Middle frontal gyrus (tissue), 1 donor: ENCODE data around the gene VASN.

Experiments used
- DNase-seq: peaks from one replicate; pipeline ENCODE4 v3.0.0-alpha.2; 2015; ENCODE audit warnings: low spot score; ENCODE audit errors: extremely low spot score

The VASN gene

DNA sequence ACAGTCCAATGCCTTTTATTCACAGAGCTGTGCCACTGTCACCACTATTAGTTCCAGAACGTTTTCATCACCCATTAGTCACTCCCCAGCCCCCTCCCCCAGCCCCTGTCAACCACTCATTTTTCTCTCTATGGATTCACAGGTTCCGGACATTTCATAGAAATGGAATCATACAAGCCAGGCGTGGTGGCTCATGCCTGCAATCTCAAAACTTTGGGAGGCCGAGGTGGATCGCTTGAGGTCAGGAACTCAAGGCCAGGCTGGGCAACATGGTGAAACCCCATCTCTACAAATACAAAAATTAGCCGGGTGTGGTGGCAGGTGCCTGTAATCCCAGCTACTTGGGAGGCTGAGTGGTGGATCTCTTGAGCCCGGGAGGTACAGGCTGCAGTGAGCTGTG lies 19.8 kb upstream of the VASN start:
- no peak for DNase-seq

DNA sequence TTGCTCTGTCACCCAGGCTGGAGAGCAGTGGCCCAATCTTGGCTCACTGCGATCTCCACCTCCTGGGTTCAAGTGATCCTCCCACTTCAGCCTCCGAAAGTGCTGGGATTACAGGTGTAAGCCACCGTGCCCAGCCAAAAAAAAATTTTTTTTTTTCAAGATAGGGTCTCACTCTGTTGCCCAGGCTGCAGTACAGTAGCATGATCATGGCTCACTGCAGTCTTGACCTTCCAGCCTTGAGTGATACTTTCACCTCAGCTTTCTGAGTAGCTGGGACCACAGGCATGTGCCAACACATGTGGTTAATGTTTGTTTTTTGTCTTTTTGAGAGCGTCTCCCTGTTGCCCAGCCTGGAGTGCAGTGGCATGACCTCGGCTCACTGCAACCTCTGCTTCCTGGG lies 18.8 kb upstream of the VASN start:
- no peak for DNase-seq

DNA sequence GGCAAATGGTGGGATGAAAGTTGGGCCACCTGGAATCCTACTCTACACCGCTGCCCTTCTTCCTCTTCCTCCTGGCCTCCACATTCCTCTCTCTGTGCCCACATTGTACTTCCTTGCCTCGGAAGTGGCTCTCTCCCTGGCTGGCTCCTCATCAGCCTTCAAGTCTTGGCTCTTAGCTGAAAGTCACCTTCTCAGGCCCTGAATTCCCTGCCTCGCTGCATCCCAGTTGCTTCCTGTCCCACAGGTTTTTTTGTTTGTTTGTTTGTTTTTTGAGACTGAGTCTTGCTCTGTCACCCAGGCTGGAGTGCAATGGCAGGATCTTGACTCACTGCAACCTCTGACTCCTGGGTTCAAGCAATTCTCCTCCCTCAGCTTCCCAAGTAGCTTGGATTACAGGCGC lies 18.0 kb upstream of the VASN start:
- DNase-seq: no peak

DNA sequence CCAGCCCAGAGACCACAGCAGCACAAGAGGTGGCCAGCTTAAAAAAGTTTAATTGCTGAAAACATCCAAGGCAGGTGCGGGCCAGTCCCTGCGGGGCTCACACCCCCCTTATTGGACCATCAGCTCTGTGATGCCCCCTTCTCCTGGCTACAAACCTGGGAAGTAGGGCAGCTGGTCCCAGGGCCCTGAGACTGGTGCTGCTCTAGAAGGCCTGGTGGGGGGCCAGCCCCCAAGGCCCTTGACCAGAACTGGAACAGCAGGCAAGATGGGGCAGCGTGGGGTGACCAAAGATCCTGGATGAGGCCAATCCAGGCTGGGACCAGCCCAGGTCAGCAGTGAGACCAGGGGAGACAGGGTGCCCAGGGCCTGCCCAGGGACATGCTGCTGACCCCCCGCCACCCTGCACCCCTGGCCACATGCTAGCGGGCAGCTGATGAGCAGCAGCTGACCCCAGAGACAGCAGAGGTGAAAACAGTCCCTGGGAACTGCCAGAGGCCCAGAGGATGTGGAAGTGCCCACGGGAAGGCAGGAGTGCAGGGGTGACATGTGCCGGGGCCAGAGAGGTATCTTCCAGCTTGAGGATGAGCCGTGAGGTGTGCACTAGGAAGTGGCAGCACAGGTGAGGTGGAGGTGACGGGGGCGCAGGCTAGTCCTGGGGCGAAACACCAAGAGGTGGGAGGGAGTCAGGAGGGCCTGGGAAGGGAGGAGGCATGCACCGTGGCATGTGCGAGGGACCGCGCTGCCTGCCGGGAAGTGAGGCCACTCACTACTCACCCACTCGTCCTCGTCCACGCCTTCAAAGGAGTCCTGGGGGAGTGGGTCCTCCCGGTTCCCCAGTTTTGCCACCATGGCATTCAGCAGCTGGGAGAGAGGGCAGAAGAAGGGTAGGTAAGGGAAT lies 16.9 kb upstream of the VASN start:
- no peak for DNase-seq

DNA sequence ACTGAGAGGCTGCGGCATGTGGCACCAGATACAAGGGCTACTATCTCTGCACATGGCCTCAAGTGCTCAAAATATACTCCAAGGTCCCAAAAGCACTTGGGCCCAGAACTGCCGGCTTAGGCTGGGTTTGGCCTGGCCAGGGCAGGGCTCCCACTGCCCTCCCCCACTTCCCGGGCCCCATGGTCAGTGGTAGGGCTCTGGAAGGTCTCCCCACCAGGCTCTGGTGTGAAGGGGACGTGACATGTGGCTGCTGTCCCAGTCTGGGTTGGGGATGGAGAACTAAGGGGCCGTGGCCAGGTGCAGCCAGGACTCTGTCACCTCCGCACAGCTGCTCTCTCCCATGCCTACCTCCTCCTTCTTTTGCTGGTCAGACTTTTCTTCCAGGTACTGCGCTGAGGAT lies 14.8 kb upstream of the VASN start:
- no peak for DNase-seq

DNA sequence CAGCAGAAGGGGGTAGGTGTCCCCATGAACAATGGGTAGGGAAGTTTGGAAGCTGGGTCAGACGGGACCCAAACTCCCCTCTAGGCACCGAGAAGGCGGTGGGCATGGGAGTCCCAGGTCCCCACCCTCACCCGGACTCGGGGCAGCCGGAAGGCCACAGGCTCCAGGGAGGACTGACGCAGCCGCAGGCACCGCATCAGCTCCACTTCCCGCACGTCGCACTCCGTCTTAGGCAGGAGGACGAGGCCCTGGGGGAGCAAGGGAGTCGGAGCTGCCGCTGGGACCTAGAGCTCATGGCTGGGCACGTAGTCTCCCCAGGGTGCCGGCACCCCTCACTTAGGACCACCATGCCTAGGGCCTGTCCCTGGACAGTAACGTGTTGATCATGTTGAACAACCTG lies 13.4 kb upstream of the VASN start:
- DNase-seq: no peak

DNA sequence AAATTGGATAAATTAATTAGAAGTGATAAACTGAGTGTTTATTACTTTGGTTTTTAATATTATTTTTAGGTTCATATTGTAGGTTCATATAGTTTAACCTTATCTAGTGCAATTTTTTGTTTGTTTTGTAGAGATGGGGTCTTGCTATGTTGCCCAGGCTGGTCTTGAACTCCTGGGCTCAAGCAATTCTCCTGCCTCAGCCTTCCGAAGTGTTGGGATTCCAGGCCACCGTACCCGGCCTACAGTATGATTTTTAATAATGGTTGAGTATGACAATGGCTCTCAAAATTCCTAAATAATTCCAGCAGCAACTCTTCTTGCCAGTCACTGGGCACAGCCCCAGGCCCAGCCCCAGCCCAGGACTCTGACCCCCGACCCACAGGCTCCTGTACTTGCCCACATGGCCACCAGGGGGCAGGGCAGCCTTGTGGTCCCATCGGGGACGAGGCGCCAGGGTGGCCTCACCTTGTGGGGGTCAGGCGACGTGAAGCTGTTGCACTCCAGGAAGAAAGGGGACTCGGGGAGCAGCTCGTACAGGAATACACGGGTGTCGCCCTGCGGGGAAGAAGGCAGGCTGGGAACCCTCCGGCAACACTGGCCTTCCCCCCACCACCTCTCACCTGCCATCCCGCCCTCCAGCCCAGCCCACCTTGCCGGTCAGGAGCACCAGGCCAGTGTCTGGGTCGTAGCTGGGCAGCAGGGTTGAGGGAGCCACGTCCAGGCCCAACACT lies 12.7 kb upstream of the VASN start:
- DNase-seq: no peak

DNA sequence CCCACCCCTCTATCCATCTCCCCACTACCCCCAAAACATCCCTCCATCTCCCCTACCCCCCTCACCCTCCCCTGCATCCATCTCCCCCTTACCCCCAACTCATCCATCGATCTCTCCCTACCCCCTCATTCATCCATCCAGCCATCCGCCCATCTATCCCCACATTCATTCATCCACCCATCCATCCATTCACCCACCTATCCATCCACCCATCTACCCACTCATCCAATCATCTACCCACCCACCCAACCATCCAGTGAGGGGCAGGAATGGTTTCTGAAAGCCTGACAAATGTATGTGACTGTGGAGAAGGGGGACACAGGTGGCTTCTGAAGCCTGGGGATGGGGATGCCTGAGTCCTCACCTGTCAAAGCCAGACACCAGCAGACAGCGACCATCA lies 11.7 kb upstream of the VASN start:
- no peak for DNase-seq

DNA sequence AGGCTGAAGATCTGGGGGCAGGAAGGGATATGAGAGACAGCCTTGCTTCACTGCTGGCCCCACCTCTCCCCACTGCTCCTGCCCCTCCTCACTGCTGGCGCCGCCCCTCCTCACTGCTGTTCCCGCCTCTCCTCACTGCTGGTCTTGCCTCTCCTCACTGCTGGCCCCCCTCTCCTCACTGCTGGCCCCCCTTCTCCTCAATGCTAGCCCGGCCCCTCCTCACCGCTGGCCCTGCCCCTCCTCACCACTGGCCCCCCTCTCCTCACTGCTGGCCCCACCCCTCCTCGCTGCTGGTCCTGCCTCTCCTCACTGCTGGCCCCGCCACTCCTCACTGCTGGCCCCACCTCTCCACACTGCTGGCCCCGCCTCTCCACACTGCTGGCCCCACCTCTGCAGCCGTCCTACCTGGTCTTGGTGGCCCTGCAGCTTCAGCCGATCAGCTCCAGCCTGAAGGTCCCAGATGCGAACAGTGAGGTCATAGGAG lies 11.1 kb upstream of the VASN start:
- DNase-seq: no peak

DNA sequence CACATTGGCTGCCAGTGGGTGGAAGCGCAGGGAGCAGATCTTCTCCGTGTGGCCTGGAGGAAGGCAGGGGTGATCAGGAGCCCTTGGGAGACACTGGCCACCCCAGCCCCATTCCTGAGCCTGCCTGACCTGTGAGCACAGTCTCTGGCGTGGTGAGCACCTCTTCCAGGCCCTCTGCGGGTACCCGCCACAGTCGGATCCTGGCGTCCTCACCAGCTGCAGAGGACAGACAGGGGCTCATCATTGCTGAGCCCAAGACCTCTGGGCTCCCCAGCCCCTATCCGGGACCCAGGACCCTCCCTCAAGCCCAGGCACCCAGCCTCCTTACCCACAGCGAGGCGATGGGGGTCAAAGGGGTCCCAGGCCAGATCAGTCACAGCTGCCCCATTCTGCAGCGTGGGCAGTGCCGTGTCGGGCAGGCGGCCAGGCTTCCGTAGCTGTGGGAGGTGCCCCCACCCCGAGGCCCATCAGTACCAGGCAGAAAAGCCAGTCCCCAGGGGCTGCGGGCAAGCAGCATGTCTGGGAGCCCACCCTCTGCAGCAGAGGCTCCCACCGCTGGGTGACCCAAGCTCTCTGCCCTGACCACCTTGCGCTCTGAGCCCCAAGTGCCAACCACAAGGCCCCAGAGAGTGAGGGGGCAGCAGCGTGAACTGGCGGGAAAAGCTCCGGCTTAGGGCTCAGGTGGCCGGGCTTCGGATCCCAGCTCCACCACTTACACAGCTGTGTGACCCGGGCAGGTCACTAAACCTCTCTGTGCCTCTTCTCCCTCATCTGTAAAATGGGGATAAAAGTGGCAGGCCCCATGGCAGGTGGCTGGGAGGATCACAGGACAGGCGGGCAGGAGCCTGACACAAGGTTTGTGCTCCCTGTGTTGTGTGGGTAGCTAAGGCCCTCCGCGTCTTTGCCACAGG lies 10.4 kb upstream of the VASN start:
- no peak for DNase-seq

DNA sequence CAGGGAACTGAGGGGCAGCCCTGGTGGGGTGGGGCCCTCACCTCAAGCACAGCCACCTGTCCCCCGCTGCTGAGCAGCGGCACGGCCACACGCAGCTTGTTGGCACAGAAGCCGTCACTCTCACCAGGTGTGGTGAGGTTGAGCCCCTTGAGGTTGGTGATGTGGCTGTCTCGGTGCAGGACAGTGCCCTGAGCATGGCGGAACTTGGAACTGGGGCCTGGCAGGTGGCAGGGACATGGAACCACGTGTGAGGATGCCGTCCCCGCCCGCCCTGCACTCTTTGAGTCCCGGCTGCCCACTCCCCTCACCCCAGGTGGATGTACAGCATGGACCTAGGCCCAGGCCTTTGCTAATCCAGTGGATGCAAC lies 9.7 kb upstream of the VASN start:
- DNase-seq: no peak

DNA sequence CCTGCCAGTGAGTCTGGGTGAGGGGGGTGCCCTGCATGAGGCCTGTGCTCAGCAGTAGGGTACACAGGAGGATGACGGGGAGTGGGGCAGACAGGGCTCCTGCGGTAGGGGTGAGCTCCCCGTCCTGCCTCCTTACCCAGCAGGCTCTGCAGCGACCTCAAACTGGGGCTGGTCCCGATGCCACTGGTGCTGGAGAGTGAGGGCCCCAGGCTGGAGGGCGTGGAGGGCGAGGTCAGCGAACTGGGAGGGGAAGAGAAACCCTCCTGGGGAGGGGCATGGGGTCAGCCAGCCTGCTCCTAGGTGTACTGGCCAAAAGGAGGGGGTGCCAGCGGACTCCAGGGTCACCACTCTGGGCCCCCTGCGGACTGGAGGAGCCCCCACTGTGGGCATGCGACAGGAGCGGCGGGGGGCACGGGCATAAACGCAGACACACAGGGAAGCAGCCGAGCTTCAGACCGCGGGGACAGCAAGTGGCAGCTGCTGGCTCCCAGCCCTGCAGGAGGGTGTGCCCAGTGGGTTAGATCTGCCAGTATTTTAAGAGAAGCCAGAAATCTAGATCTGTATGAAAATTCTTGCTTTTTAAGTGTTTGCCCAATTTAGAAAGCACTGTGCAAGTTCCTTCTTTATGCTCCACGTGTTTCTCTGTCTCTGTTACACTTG lies 9.0 kb upstream of the VASN start:
- DNase-seq: peak; percentile 43

DNA sequence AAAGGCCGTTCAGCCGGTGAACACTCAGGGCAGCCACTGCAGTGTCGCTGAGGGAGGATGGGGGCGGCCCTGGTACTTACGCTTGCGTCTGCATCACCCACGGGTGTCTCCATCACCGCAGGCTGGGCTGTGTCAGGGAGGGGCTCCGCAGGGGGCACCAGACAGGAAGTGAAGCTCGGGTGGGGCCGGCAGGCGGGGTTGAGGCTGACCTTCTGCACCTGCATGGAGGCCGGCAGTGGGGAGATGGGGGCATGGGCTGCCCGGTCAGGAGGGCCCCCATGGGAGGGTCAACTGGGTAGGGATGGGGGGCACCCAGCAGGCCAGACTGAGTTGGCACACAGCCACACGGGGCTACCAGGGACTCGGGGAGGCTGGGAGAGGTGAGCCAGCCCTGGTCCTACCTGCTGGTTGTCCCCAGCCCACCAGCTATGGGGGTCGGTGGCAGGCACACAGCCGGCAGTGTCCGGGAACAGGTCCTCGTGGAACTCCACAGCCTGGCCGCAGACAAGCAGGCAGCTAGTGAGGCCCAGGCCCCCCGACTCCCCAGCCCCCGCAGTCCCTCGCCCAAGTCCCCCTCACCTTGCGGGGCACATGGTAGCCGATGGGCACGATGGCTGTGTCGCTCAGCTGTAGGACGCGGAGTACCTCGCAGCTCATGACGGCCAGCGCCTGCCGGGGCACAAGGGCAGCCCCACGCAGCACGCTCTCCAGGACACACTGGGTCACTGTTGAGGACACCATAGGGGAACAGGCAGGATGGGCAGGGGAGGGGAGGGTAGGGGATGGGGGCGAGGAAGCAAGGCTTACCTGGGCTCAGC lies 7.2 kb upstream of the VASN start:
- DNase-seq: no peak

DNA sequence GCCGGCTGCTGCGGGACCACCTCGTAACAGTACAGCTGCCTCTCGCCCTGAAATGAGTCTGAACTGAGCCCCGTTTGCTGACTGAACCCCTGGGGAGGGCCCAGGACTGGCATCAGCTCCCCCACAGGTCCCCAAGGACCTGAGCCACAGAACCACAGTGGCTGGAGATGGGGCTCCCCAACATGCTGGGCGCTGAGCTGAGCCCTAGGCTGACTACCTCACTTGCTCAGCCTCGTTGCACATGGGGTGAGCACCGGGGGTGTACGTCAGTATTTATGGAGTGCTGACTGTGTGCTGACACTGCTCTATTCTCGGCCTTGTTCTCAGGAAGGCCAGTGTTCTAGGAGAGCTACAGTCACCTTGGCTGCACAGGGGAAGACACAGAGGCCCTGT lies 6.6 kb upstream of the VASN start:
- DNase-seq: no peak

DNA sequence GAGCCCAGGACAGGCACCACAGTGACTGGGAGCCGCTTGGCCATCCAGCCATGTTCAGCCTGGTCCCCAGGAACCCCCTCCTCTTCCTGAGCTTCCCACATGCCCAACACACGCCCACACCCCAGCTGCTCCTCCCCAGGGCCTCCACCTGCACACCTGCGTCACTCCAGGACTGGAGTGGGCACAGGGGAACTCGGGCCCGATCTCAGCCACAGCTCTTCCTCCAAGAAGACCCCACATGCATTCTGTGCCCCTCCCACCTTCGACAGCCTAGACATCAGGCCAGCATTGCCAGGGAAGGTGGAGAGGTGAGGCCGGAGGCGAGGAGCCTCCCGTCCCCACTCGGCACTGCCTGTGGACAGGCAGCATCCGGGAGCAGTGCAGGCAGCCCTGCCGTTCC lies 6.0 kb upstream of the VASN start:
- no peak for DNase-seq

DNA sequence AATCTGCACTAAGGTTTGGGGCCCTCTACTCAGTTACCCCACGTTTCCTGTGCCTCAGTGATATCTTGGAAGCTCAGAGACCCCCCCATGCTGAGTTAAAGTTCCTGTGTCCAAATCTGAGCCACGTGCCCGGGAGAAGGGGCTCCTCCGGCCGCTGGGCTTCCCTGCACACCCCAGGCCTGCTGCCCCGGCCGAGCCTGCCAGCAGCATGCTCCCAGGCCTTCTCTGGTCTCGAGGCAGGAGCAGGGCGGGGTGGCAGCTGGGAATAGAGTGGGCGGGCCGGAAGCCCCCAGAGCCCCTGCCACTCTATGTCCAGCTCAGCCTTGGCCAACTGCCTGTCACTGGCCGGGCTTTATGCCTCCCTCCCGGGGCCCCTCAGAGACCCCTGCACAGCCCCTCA lies 5.6 kb upstream of the VASN start:
- no peak for DNase-seq

DNA sequence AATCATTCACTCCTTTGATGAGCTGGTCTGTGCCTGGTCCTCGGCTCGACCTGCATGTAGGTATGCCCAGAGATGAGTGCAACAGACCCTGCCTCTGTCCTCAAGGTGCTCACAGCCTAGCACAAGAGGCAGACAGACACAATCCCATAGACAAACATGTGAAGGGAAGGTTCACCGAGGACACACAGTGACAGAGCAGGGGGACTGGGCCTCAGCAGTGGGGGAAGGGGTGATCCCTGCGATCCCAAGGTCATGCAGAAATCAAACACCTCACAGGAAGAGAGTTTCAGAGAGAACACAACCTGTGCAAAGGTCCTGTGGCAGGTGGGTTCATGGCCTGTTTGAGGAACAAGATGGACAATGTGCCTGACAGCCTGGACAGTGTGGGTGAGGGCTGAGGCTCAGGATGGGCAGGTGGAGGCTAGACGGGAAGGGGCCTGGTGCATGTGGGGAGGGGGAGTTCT lies 4.2 kb upstream of the VASN start:
- no peak for DNase-seq

DNA sequence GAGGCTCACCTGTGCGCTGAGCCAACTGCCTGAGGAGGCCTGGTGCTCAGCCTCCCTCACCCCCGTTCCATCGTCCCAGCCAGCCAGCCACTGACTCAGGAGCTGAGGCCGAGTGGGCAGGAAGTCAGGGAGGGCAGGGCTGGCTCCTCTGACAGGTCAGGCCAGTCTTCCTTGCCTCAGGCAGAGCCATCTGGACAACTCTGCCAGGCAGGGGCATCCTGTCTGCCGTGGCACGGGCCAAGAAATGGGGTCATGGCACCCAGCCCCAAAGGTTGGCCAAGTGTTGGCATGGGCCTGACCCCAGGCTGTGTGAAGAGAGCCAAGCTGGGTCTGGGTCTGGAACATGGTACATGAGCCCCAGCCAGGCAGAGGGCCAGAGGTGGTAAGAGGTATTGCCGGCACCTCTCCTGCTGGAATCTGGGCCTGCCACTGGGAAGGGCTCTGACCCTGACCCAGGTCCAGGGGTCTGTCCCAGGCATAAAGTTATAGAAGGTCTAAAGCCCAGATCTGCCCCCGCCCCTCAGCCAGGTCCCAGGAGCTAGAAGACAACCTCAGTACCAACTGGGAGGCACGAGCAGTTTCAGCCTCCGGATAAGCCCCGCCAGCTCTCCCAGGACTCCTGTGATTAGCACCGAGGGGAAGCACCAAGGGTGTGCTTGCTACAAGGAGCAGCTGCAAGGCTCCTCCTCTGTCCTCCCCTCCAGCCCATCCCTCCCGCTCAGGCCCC lies 2.5 kb upstream of the VASN start:
- DNase-seq: no peak

DNA sequence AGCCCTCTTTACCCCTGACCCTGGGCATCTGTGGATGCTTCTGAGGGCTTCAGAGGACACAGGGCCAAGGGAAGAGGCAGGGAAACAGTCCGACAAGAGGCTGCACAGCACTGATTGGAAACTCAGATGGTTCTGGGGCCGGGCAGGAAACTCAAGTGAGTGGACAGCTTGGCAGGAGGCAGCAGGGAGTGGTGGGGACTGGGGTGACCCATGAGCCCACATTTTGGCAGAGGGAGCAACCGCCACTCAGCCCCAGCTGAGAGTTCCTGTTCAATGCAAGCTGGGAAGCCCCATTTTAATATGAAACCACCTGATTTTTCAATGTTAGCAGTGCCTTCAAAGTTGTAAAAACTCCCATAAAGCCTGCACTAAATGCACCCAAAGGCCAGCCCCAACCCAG lies 1.5 kb upstream of the VASN start:
- DNase-seq: no peak
